Sigmoid colon (tissue), 7 donors: ENCODE data around the gene TNIK. TPM values are rescaled to one million over a fixed set of nuclear protein-coding genes. Genes with fewer than 3 reads are reported as not detected.
"Not testable (repeated sequence)": the region's sequence is repeated elsewhere in the genome, so short reads cannot be mapped to it uniquely, and the experiment has no call there.

Source experiments
- DNase-seq: peaks from one replicate; pipeline ENCODE4 v3.0.0-alpha.2; 2019
- H3K27ac ChIP-seq, 4 donors: fragments of 200-600 bp; sonication (generic); one replicate each; pipeline ENCODE4 v1.5.1; 2016 to 2019; ENCODE audit warnings: mild to moderate bottlenecking in 1 of 4
- H3K27me3 ChIP-seq, 3 donors: fragments of 200-600 bp; sonication (generic); one replicate each; pipeline ENCODE4 v1.5.1; 2019; ENCODE audit warnings: mild to moderate bottlenecking in 1 of 3
- H3K36me3 ChIP-seq, 4 donors: fragments of 200-600 bp; sonication (generic); one replicate each; pipeline ENCODE4 v1.5.1; 2016 to 2019
- H3K4me1 ChIP-seq, 4 donors: fragments of 200-600 bp; sonication (generic); one replicate each; pipeline ENCODE4 v1.5.1; 2017 to 2019
- H3K4me3 ChIP-seq, 4 donors: fragments of 200-600 bp; sonication (generic); one replicate each; pipeline ENCODE4 v1.5.1; 2017 to 2019; ENCODE audit warnings: mild to moderate bottlenecking in 2 of 4, moderate library complexity in 1 of 4
- H3K9me3 ChIP-seq, 4 donors: fragments of 200-600 bp in 3 of 4; sonication (generic) in 3 of 4; one replicate each; pipeline versions ENCODE4 v1.5.1 to v1.6.1; 2013 to 2019
- CTCF ChIP-seq, 4 experiments: fragments of 450-650 bp in 3 of 4; fragments of 200-600 bp in 1 of 4; IDR thresholded peaks; one replicate each; pipeline ENCODE4 v1.5.1; 2016 to 2019; ENCODE audit warnings: antibody characterized with exemption in 4 of 4, mild to moderate bottlenecking in 3 of 4, moderate library complexity in 2 of 4
- EP300 ChIP-seq, 4 donors: sonication (generic); formaldehyde crosslinking; IDR thresholded peaks; one replicate each; pipeline ENCODE4 v1.6.1; 2017; ENCODE audit warnings: antibody characterized with exemption in 4 of 4
- POLR2A ChIP-seq, 2 donors: fragments of 450-650 bp; IDR thresholded peaks; one replicate each; pipeline ENCODE4 v1.6.1; 2016; ENCODE audit warnings: antibody characterized with exemption in 2 of 2, mild to moderate bottlenecking in 2 of 2, moderate library complexity in 2 of 2
- POLR2AphosphoS5 ChIP-seq, 4 donors: sonication (generic); formaldehyde crosslinking; IDR thresholded peaks; one replicate each; pipeline ENCODE4 v1.6.1; 2017; ENCODE audit warnings: antibody characterized with exemption in 4 of 4
- WGBS, 2 donors: extraction: QIAGEN DNeasy Blood & Tissue Kit; methylation state at CpG; one replicate each; pipeline ENCODE4 v1.1.7; 2013; 5-methylcytosine and 5-hydroxymethylcytosine counted together
- intact Hi-C: fragments of 100-400 bp; cut with DNase I; formaldehyde crosslinking; loops from one replicate; pipeline ENCODE4 v1.15.1; 2023
- polyA plus RNA-seq, 3 donors: library from polyadenylated mRNA; stranded (reverse); fragments of 200-250 nt; gene quantifications; one replicate each; pipeline ENCODE4 v1.2.3, GENCODE V29; 2013
- total RNA-seq, 4 donors: library from RNA; depleted of rRNA; stranded (reverse); fragments of >200 nt; gene quantifications; one replicate each; pipeline ENCODE4 v1.1.0, GENCODE V29; 2016
- donor health status: healthy with polysubstance abuse.
- donor health status: Bipolar disorder and iron deficiency.
- donor health status: healthy.

TNIK gene
- total and polyA plus RNA-seq, 7 donors, result 5.4 to 21.3 (median 9.2) TPM

DNA sequence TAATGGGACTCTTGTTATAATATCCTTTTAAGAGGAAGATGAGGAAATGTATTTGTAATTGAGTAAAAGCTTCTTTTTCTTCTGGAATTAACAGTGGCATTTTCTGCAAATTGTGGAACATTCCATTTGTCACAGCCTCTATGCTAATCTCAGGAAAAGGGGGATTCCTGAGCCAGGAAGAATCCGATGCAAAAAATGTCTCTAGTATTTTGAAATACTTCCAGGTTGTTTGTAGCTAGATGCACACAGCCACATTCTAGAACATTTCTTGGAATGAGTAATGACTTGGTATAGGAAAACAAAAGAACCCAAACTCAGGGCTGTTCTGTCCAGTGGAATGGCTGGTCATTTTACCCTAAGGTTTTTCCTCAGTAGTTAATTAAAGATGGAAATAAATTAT, 335.2 kb downstream of the TNIK start:
- H3K36me3 ChIP-seq, result peaks cover 0 to 51% (median 7%) of the 10 kb centered on the region in 4 donors
- no peaks in the 10 kb centered on the region for H3K9me3 ChIP-seq
- TF ChIP-seq EP300 (IDR thresholded peaks at IDR 0.05) (no peak), POLR2A (IDR thresholded peaks at IDR 0.05) (no peak), POLR2AphosphoS5 (IDR thresholded peaks at IDR 0.05) (no peak), CTCF (IDR thresholded peaks at IDR 0.05) (no peak)
- no peak overlapping the region for H3K4me3 ChIP-seq
- no peak overlapping the region for H3K27ac ChIP-seq
- no peaks in the 10 kb centered on the region for H3K27me3 ChIP-seq
- WGBS, 2 donors, result 82 to 94% methylated on average over 1 of the region's 1 CpG
- DNase-seq, result no peak
- intact Hi-C loops, result no loop called here
- H3K4me1 ChIP-seq, result no peaks in the 10 kb centered on the region

DNA sequence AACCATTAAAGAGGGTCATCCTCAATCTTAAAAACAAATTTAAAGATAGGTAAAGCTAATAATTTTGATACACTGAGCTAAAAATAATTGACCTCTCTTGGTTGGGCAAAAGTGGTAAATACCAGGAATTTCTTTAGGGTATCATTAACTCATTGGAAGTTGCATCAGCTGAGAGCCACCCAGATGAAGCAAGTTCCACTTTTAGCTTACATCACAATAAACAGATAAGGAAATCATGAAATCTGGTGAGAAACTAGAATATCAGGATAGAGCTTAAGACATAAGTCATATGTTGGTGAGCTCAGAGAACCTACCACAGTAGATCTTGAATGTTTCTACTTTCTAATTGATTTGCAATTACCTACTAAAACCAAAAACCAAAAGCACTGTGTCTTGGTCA, 336.3 kb downstream of the TNIK start:
- peaks cover 0 to 51% (median 7%) of the 10 kb centered on the region in 4 donors for H3K36me3 ChIP-seq
- TF ChIP-seq CTCF (IDR thresholded peaks at IDR 0.05), result no peak
- no peak for TF ChIP-seq EP300 (IDR thresholded peaks at IDR 0.05)
- no peak for TF ChIP-seq POLR2A (IDR thresholded peaks at IDR 0.05)
- TF ChIP-seq POLR2AphosphoS5 (IDR thresholded peaks at IDR 0.05), result no peak
- intact Hi-C loops, result no loop called here

DNA sequence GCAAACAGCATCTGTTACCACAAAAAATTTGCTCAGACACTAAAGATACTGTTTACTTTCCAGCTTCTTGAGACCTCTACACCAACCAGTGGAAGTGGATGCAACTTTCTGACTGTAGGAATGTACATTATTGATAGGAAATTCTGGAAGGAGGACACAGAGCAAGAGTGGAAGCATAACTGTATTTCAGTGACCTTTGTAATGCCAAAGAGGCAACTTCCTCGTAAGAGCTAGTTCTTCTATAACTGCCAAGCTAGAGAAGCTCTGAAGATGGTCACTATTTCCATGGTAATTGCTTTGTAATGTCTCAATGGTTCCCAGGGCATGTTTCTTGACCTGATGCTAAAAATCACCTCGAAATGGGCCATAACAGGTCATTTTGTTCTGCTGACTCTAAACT, 337.3 kb downstream of the TNIK start:
- Histone ChIP-seq H3K9me3 (no peaks in the 10 kb centered on the region), H3K27me3 (no peaks in the 10 kb centered on the region), H3K36me3 (peaks cover 0 to 51% (median 7%) of the 10 kb centered on the region in 4 donors), H3K27ac (no peak overlapping the region), H3K4me3 (no peak overlapping the region), H3K4me1 (no peaks in the 10 kb centered on the region)
- TF ChIP-seq EP300 (IDR thresholded peaks at IDR 0.05) (no peak), POLR2AphosphoS5 (IDR thresholded peaks at IDR 0.05) (no peak), POLR2A (IDR thresholded peaks at IDR 0.05) (no peak), CTCF (IDR thresholded peaks at IDR 0.05) (no peak)
- intact Hi-C loops, result no loop called here
- 82 to 89% methylated on average over 2 of the region's 2 CpGs for WGBS, 2 donors
- no peak for DNase-seq

More for the DNA sequence above, 336.3 kb downstream of the TNIK start:
- Histone ChIP-seq H3K4me1 (no peaks in the 10 kb centered on the region), H3K27me3 (no peaks in the 10 kb centered on the region), H3K4me3 (no peak overlapping the region), H3K9me3 (no peaks in the 10 kb centered on the region), H3K27ac (no peak overlapping the region)
- no peak for DNase-seq

- DNase-seq, result no peak
- Histone ChIP-seq H3K27me3 (no peaks in the 10 kb centered on the region), H3K9me3 (no peaks in the 10 kb centered on the region), H3K4me3 (no peak overlapping the region), H3K4me1 (no peaks in the 10 kb centered on the region), H3K36me3 (peaks cover 0 to 51% (median 7%) of the 10 kb centered on the region in 4 donors), H3K27ac (no peak overlapping the region)
- no peak for TF ChIP-seq POLR2AphosphoS5 (IDR thresholded peaks at IDR 0.05)
- no peak for TF ChIP-seq POLR2A (IDR thresholded peaks at IDR 0.05)
- no peak for TF ChIP-seq CTCF (IDR thresholded peaks at IDR 0.05)
- no peak for TF ChIP-seq EP300 (IDR thresholded peaks at IDR 0.05)
- intact Hi-C loops, result no loop called here
- WGBS, 2 donors, result 90 to 92% methylated on average over 3 of the region's 3 CpGs
These were observed 338.0 kb downstream of the TNIK start for GRCh38 chr3:171122240-171122639.

DNA sequence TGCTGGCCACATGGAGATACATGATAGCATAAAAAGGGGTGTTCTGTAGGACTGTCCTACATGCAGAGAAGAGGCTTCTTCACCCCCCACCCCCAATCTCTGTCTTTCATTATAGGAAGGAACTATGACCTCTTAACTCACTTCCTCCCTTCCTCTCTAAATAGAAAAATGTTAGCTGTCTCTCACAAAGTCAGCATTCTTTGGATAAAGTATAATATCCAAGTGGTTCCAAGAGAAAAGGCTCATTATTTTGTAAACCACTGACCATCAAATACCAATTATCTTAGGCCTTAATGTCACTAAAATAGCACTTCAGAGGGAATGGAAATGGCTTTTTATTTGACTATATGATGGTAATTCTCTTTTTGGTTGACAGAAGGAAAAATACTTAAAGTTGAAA, 338.4 kb downstream of the TNIK start:
- Histone ChIP-seq H3K4me1 (no peaks in the 10 kb centered on the region), H3K36me3 (peaks cover 0 to 51% (median 7%) of the 10 kb centered on the region in 4 donors), H3K27ac (no peak overlapping the region), H3K4me3 (no peak overlapping the region), H3K27me3 (no peaks in the 10 kb centered on the region), H3K9me3 (no peaks in the 10 kb centered on the region)
- intact Hi-C loops, result no loop called here
- TF ChIP-seq POLR2AphosphoS5 (IDR thresholded peaks at IDR 0.05) (no peak), CTCF (IDR thresholded peaks at IDR 0.05) (no peak), POLR2A (IDR thresholded peaks at IDR 0.05) (no peak), EP300 (IDR thresholded peaks at IDR 0.05) (no peak)
- DNase-seq, result no peak

- H3K27ac ChIP-seq, DNase-seq, H3K27me3 ChIP-seq, H3K4me1 ChIP-seq, H3K9me3 ChIP-seq, H3K4me3 ChIP-seq, intact Hi-C loops: not testable (repeated sequence)
- WGBS, 2 donors, result 94 to 95% methylated on average over 3 of the region's 3 CpGs
- H3K36me3 ChIP-seq, result peaks cover 0 to 37% (median 7%) of the 10 kb centered on the region in 4 donors
These were observed 340.8 kb downstream of the TNIK start for GRCh38 chr3:171119402-171119801.

DNA sequence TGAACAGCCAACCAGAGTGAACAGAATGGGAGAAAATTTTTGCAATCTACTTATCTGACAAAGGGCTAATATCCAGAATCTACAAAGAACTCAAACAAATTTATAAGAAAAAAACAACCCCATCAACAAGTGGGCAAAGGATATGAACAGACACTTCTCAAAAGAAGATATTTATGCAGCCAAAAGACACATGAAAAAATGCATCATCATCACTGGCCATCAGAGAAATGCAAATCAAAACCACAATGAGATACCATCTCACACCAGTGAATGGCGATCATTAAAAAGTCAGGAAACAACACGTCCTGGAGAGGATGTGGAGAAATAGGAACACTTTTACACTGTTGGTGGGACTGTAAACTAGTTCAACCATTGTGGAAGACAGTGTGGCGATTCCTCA, 341.2 kb downstream of the TNIK start:
- intact Hi-C loops, H3K4me1 ChIP-seq, H3K27me3 ChIP-seq, H3K9me3 ChIP-seq, DNase-seq, H3K27ac ChIP-seq, H3K4me3 ChIP-seq: not testable (repeated sequence)
- 83 to 86% methylated on average over 2 to 3 of the region's 3 CpGs for WGBS, 2 donors
- peaks cover 0 to 33% (median 7%) of the 10 kb centered on the region in 4 donors for H3K36me3 ChIP-seq
